SK-N-SH (cell line): ENCODE results near the gene CLEC16A. TPM values are rescaled to one million over a fixed set of nuclear protein-coding genes. Genes with fewer than 3 reads are reported as not detected.

Experiments used
- CTCF ChIA-PET: fragments of 300-600, 350-600 bp; formaldehyde crosslinking; extraction: SDS; loops from one replicate; lab custom pipeline; 2021; lab: Yijun Ruan, JAX
- POLR2A ChIA-PET: fragments of 350-600 bp; sonication (Branson Sonifier 250); formaldehyde crosslinking; extraction: SDS; loops from one replicate; lab custom pipeline; 2020; ENCODE audit warnings: antibody characterized with exemption, inconsistent platforms; lab: Yijun Ruan, JAX
- DNase-seq: peaks from one replicate; pipeline ENCODE4 v3.0.0; 2012
- H2AFZ ChIP-seq: fragments of 200-600 bp; sonication (generic); 2 replicates; pipeline ENCODE4 v1.8.1; 2016; ENCODE audit warnings: antibody characterized with exemption, mild to moderate bottlenecking, low read depth
- H3F3A ChIP-seq: fragments of 200-600 bp; sonication (generic); replicated peaks from 2 replicates; pipeline ENCODE3; 2016; ENCODE audit warnings: antibody characterized with exemption, mild to moderate bottlenecking; ENCODE audit not compliant: insufficient read depth
- H3K27ac ChIP-seq, 2 experiments: fragments of 200-500 bp in 1 of 2; fragments of 200-600 bp in 1 of 2; sonication (Bioruptor generic) in 1 of 2; sonication (generic), shearing (Covaris generic) in 1 of 2; 2 replicates each; pipeline versions ENCODE4 v1.5.1 to v1.6.1; 2014 to 2016; ENCODE audit warnings: low read depth in 2 of 2, inconsistent platforms in 1 of 2, low read length in 1 of 2, mild to moderate bottlenecking in 1 of 2, mixed read lengths in 1 of 2
- H3K27me3 ChIP-seq: fragments of 200-600 bp; sonication (generic), shearing (Covaris generic); 2 replicates; pipeline ENCODE4 v1.6.1; 2016; ENCODE audit warnings: mixed run types; ENCODE audit not compliant: insufficient read depth
- H3K36me3 ChIP-seq, 2 experiments: fragments of 200-500 bp in 1 of 2; fragments of 200-600 bp in 1 of 2; sonication (Bioruptor generic) in 1 of 2; sonication (generic) in 1 of 2; replicated peaks in 1 of 2; 2 replicates each; pipeline versions ENCODE3 to v1.5.1; 2014 to 2016; ENCODE audit warnings: low read length in 1 of 2, mild to moderate bottlenecking in 1 of 2; ENCODE audit not compliant: insufficient read depth in 2 of 2, control insufficient read depth in 1 of 2
- H3K4me1 ChIP-seq, 2 experiments: fragments of 200-500 bp in 1 of 2; fragments of 200-600 bp in 1 of 2; sonication (Bioruptor generic) in 1 of 2; sonication (generic), shearing (Covaris generic) in 1 of 2; 2 replicates each; pipeline versions ENCODE4 v1.5.1 to v1.6.1; 2014 to 2016; ENCODE audit warnings: low read depth in 1 of 2, low read length in 1 of 2, mixed run types in 1 of 2; ENCODE audit not compliant: insufficient read depth in 2 of 2, control insufficient read depth in 1 of 2
- H3K4me2 ChIP-seq: fragments of 200-600 bp; sonication (generic), shearing (Covaris generic); 2 replicates; pipeline ENCODE4 v1.6.1; 2017; ENCODE audit warnings: mixed run types
- H3K4me3 ChIP-seq, 2 experiments: fragments of 200-500 bp in 1 of 2; fragments of 200-600 bp in 1 of 2; sonication (Bioruptor generic) in 1 of 2; sonication (generic), shearing (Covaris generic) in 1 of 2; 2 replicates each; pipeline versions ENCODE4 v1.5.1 to v1.8.1; 2014 to 2016; ENCODE audit warnings: low read depth in 2 of 2, inconsistent platforms in 1 of 2, low read length in 1 of 2, mild to moderate bottlenecking in 1 of 2, mixed read lengths in 1 of 2, moderate library complexity in 1 of 2
- H3K79me2 ChIP-seq: fragments of 200-600 bp; sonication (generic); 2 replicates; pipeline ENCODE4 v1.8.1; 2017; ENCODE audit warnings: mild to moderate bottlenecking; ENCODE audit not compliant: insufficient read depth
- H3K9ac ChIP-seq: fragments of 200-600 bp; sonication (generic); 2 replicates; pipeline ENCODE4 v1.6.1; 2017; ENCODE audit warnings: mixed run types
- H3K9me2 ChIP-seq: fragments of 200-600 bp; sonication (generic); 2 replicates; pipeline ENCODE4 v1.6.1; 2017; ENCODE audit warnings: mixed run types
- H3K9me3 ChIP-seq: fragments of 200-600 bp; sonication (generic); 2 replicates; pipeline ENCODE4 v1.6.1; 2017; ENCODE audit warnings: mixed run types, mild to moderate bottlenecking, moderate library complexity
- H4K20me1 ChIP-seq: fragments of 200-600 bp; sonication (generic); 2 replicates; pipeline ENCODE4 v1.6.1; 2017; ENCODE audit warnings: mild to moderate bottlenecking, mixed run types; ENCODE audit not compliant: insufficient read depth
- ELF1 ChIP-seq: IDR thresholded peaks from 2 replicates; pipeline ENCODE4 v1.4.0; 2012
- EP300 ChIP-seq, 2 experiments: IDR thresholded peaks; 2 replicates each; pipeline versions ENCODE4 v1.4.0 to v1.6.1; 2012; ENCODE audit warnings: borderline replicate concordance in 1 of 2, low read depth in 1 of 2, low read length in 1 of 2
- FOXM1 ChIP-seq: IDR thresholded peaks from 2 replicates; pipeline ENCODE4 v1.4.0; 2012; ENCODE audit warnings: low read depth, mild to moderate bottlenecking
- GABPA ChIP-seq: IDR thresholded peaks from 2 replicates; pipeline ENCODE4 v1.4.0; 2012; ENCODE audit warnings: low read depth, mild to moderate bottlenecking
- GATA2 ChIP-seq: sonication (generic); formaldehyde crosslinking; IDR thresholded peaks from 2 replicates; pipeline ENCODE4 v1.5.0; 2020; ENCODE audit warnings: mild to moderate bottlenecking, missing genetic modification reagents
- JUND ChIP-seq: IDR thresholded peaks from 2 replicates; pipeline ENCODE4 v1.4.0; 2012
- MAX ChIP-seq: IDR thresholded peaks from 2 replicates; pipeline ENCODE4 v1.4.0; 2012; ENCODE audit warnings: low read depth
- NFIC ChIP-seq: IDR thresholded peaks from 2 replicates; pipeline ENCODE4 v1.4.0; 2012; ENCODE audit warnings: borderline replicate concordance
- NRF1 ChIP-seq: IDR thresholded peaks from 2 replicates; pipeline ENCODE4 v1.6.1; 2012; ENCODE audit warnings: low read depth, mild to moderate bottlenecking, low read length
- RAD21 ChIP-seq: IDR thresholded peaks from 2 replicates; pipeline ENCODE4 v1.6.1; 2012; ENCODE audit warnings: mild to moderate bottlenecking, low read length
- RCOR1 ChIP-seq: fragments of 150-350 bp; IDR thresholded peaks from 2 replicates; pipeline ENCODE4 v1.6.1; 2017; ENCODE audit warnings: antibody characterized with exemption, low read length
- SIN3A ChIP-seq: IDR thresholded peaks from 2 replicates; pipeline ENCODE4 v1.6.1; 2012; ENCODE audit warnings: low read depth, mild to moderate bottlenecking, low read length, moderate library complexity, borderline replicate concordance
- SMC3 ChIP-seq: IDR thresholded peaks from 2 replicates; pipeline ENCODE4 v1.6.1; 2012; ENCODE audit warnings: low read depth, low read length, improper control_type of control experiment
- TAF1 ChIP-seq: IDR thresholded peaks from 2 replicates; pipeline ENCODE4 v1.6.1; 2012; ENCODE audit warnings: low read depth, mild to moderate bottlenecking, low read length, moderate library complexity, borderline replicate concordance
- WGBS: methylation state at CpG from one replicate; pipeline ENCODE4 v1.1.6; 2017; ENCODE audit warnings: low lambda C conversion rate; 5-methylcytosine and 5-hydroxymethylcytosine counted together
- polyA plus RNA-seq, 3 experiments: library from polyadenylated mRNA; depleted of rRNA; stranded (reverse); fragments of >200 nt; gene quantifications; 2 replicates each; pipeline ENCODE4 v1.2.3, GENCODE V29; 2012
- TF ChIP-seq, protein P1 (sequence below): IDR thresholded peaks from 2 replicates; pipeline ENCODE4 v1.6.1; 2012; ENCODE audit warnings: mild to moderate bottlenecking, low read depth, low read length, moderate library complexity

CLEC16A gene
- polyA plus RNA-seq, 1 of the 3 experiments (the other 2 are of a cell fraction) = 13.7 TPM

- TF ChIP-seq ELF1 (no peak), JUND (no peak)
These were observed 54.9 kb downstream of the CLEC16A start (continued) for GRCh38 chr16:10999300-10999699.

GRCh38 chr16:11001611-11002010, 57.2 kb downstream of the CLEC16A start:
- no peak for DNase-seq
- Histone ChIP-seq H3K36me3 (peaks cover 6 to 7% of the 10 kb centered on the region in 2 experiments), H3K79me2 (no peaks in the 10 kb centered on the region), H3K4me1 (peaks cover 9 to 12% of the 10 kb centered on the region in 2 experiments; a peak in 1 of 4 replicates), H3K27ac (no peak overlapping the region), H2AFZ (no peak overlapping the region), H3K27me3 (no peaks in the 10 kb centered on the region), H3K9me2 (no peaks in the 10 kb centered on the region)
- WGBS = 94% methylated on average over 6 of the region's 7 CpGs
- TF ChIP-seq RAD21 = no peak
- no peak for TF ChIP-seq GABPA
- no peak for TF ChIP-seq NFIC
- no peak for TF ChIP-seq SMC3
- no peak for TF ChIP-seq FOXM1
- no peak for TF ChIP-seq SIN3A
- no peak for TF ChIP-seq TAF1
- TF ChIP-seq MAX = no peak
- no peak for TF ChIP-seq GATA2 (CRISPR knock-in tag)
- TF ChIP-seq, all 33 proteins: peak for 0
- peaks cover 3% of the 10 kb centered on the region for H3F3A ChIP-seq
- H3K9me3 ChIP-seq = no peaks in the 10 kb centered on the region
- no peak overlapping the region for H3K4me3 ChIP-seq
- POLR2A ChIA-PET = no interaction called here
- no peaks in the 10 kb centered on the region for H4K20me1 ChIP-seq
- CTCF ChIA-PET = interaction anchor here (1.2 to 1.4 kb wide), 2 partner anchors 37 to 38 kb away, joined by 3 to 4 read pairs; no protein-coding TSS in a partner anchor
- no peak overlapping the region for H3K4me2 ChIP-seq
- H3K9ac ChIP-seq = no peak overlapping the region

DNA sequence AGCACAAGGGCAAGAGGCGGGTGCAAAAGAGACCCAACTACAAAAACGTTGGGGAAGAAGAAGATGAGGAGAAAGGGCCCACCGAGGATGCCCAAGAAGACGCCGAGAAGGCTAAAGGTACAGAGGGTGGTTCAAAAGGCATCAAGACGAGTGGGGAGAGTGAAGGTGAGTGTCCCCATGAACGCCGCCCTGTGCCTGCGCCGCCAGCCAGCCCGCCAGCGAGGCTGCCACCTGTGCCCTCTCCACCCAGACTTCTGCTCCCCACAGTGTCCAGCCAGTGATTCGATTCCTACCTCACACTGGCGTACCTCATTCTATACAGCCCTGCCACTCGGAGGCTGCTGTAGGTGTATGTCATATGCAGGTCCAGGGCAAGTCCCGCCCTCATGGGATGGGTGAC, 58.8 kb downstream of the CLEC16A start:
- WGBS = 95% methylated on average over 13 of the region's 16 CpGs
- H3K36me3 ChIP-seq = peaks cover 0 to 7% of the 10 kb centered on the region in 2 experiments
- POLR2A ChIA-PET = no interaction called here

More for the DNA sequence above, 58.8 kb downstream of the CLEC16A start:
- Histone ChIP-seq H3K4me2 (no peak overlapping the region), H3K9me3 (no peaks in the 10 kb centered on the region)
- CTCF ChIA-PET = no interaction called here
- TF ChIP-seq FOXM1 = no peak
- TF ChIP-seq SMC3 = no peak
- no peak for TF ChIP-seq NRF1
- TF ChIP-seq RCOR1 = no peak
- TF ChIP-seq, protein P1, sequence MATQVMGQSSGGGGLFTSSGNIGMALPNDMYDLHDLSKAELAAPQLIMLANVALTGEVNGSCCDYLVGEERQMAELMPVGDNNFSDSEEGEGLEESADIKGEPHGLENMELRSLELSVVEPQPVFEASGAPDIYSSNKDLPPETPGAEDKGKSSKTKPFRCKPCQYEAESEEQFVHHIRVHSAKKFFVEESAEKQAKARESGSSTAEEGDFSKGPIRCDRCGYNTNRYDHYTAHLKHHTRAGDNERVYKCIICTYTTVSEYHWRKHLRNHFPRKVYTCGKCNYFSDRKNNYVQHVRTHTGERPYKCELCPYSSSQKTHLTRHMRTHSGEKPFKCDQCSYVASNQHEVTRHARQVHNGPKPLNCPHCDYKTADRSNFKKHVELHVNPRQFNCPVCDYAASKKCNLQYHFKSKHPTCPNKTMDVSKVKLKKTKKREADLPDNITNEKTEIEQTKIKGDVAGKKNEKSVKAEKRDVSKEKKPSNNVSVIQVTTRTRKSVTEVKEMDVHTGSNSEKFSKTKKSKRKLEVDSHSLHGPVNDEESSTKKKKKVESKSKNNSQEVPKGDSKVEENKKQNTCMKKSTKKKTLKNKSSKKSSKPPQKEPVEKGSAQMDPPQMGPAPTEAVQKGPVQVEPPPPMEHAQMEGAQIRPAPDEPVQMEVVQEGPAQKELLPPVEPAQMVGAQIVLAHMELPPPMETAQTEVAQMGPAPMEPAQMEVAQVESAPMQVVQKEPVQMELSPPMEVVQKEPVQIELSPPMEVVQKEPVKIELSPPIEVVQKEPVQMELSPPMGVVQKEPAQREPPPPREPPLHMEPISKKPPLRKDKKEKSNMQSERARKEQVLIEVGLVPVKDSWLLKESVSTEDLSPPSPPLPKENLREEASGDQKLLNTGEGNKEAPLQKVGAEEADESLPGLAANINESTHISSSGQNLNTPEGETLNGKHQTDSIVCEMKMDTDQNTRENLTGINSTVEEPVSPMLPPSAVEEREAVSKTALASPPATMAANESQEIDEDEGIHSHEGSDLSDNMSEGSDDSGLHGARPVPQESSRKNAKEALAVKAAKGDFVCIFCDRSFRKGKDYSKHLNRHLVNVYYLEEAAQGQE = no peak
- TF ChIP-seq TAF1 = no peak
- no peak for TF ChIP-seq JUND
- no peak for TF ChIP-seq NFIC
- TF ChIP-seq EP300 (IDR thresholded peaks at IDR 0.05; ENCODE audit: borderline replicate concordance in 1 of 2, low read depth in 1 of 2, low read length in 1 of 2) = no peak
- TF ChIP-seq, all 33 proteins: peak for 0
- Histone ChIP-seq H3K9me2 (no peaks in the 10 kb centered on the region), H3K4me3 (no peak overlapping the region), H3K27me3 (no peaks in the 10 kb centered on the region), H3K27ac (no peak overlapping the region), H3K9ac (no peak overlapping the region), H3F3A (peaks cover 3% of the 10 kb centered on the region), H3K79me2 (no peaks in the 10 kb centered on the region), H4K20me1 (no peaks in the 10 kb centered on the region), H2AFZ (no peak overlapping the region), H3K4me1 (peaks cover 9 to 12% of the 10 kb centered on the region in 2 experiments; a peak in 1 of 4 replicates)
- DNase-seq = no peak
